ENCODE results near the gene STX1A.
"Not testable (repeated sequence)": the region's sequence is repeated elsewhere in the genome, so short reads cannot be mapped to it uniquely, and the experiment has no call there.

The STX1A gene

GRCh38 chr7:73732397-73732796, 12.9 kb upstream of the STX1A start:
- Histone ChIP-seq H3K27me3 (ENCODE audit: control insufficient read depth, insufficient read depth, low read length) (peaks cover 3% of the 10 kb centered on the region), H3K9me3 (replicated peaks; ENCODE audit: low read length) (no peaks in the 10 kb centered on the region), H3K36me3 (ENCODE audit: insufficient read depth, low read length) (peaks cover 17% of the 10 kb centered on the region), H3K4me2 (ENCODE audit: low read length) (no peak overlapping the region), H3K9ac (ENCODE audit: low read depth, low read length) (no peak overlapping the region), H3K4me3 (ENCODE audit: low read length) (no peak overlapping the region), H3K4me1 (ENCODE audit: control insufficient read depth, insufficient read depth, low read length) (peaks cover 9% of the 10 kb centered on the region)

- no peaks in the 10 kb centered on the region for H3K36me3 ChIP-seq (ENCODE audit: insufficient read depth, low read length)
- H3K27me3 ChIP-seq (ENCODE audit: control insufficient read depth, insufficient read depth, low read length) = peaks cover 7% of the 10 kb centered on the region
- H3K4me1 ChIP-seq (ENCODE audit: control insufficient read depth, insufficient read depth, low read length) = peaks cover 5% of the 10 kb centered on the region
- H3K4me3 ChIP-seq (ENCODE audit: low read length) = no peak overlapping the region
- H3K4me2 ChIP-seq (ENCODE audit: low read length) = no peak overlapping the region
- H3K9me3 ChIP-seq (replicated peaks; ENCODE audit: low read length) = no peaks in the 10 kb centered on the region
- H3K9ac ChIP-seq (ENCODE audit: low read depth, low read length) = no peak overlapping the region
These were observed 11.0 kb upstream of the STX1A start for GRCh38 chr7:73730485-73730884.

GRCh38 chr7:73728551-73728950, 9.1 kb upstream of the STX1A start:
- H3K27me3 ChIP-seq (ENCODE audit: control insufficient read depth, insufficient read depth, low read length) = peaks cover 7% of the 10 kb centered on the region

GRCh38 chr7:73727952-73728351, 8.5 kb upstream of the STX1A start:
- Histone ChIP-seq H3K27me3 (ENCODE audit: control insufficient read depth, insufficient read depth, low read length) (peaks cover 7% of the 10 kb centered on the region), H3K4me1 (ENCODE audit: control insufficient read depth, insufficient read depth, low read length) (no peaks in the 10 kb centered on the region), H3K4me2 (ENCODE audit: low read length) (no peak overlapping the region), H3K9me3 (replicated peaks; ENCODE audit: low read length) (no peaks in the 10 kb centered on the region), H3K4me3 (ENCODE audit: low read length) (no peak overlapping the region), H3K9ac (ENCODE audit: low read depth, low read length) (no peak overlapping the region), H3K36me3 (ENCODE audit: insufficient read depth, low read length) (no peaks in the 10 kb centered on the region)

More at GRCh38 chr7:73728551-73728950, 9.1 kb upstream of the STX1A start:
- no peaks in the 10 kb centered on the region for H3K4me1 ChIP-seq (ENCODE audit: control insufficient read depth, insufficient read depth, low read length)
- no peak overlapping the region for H3K9ac ChIP-seq (ENCODE audit: low read depth, low read length)
- no peak overlapping the region for H3K4me2 ChIP-seq (ENCODE audit: low read length)
- no peaks in the 10 kb centered on the region for H3K36me3 ChIP-seq (ENCODE audit: insufficient read depth, low read length)
- H3K9me3 ChIP-seq (replicated peaks; ENCODE audit: low read length) = no peaks in the 10 kb centered on the region
- H3K4me3 ChIP-seq (ENCODE audit: low read length) = no peak overlapping the region

- Histone ChIP-seq H3K9me3 (replicated peaks; ENCODE audit: low read length) (no peaks in the 10 kb centered on the region), H3K27me3 (ENCODE audit: control insufficient read depth, insufficient read depth, low read length) (peaks cover 7% of the 10 kb centered on the region), H3K4me2 (ENCODE audit: low read length) (no peak overlapping the region), H3K4me3 (ENCODE audit: low read length) (no peak overlapping the region), H3K4me1 (ENCODE audit: control insufficient read depth, insufficient read depth, low read length) (peaks cover 10% of the 10 kb centered on the region), H3K9ac (ENCODE audit: low read depth, low read length) (no peak overlapping the region), H3K36me3 (ENCODE audit: insufficient read depth, low read length) (no peaks in the 10 kb centered on the region)
These were observed 6.6 kb upstream of the STX1A start for GRCh38 chr7:73726083-73726466.

- Histone ChIP-seq H3K36me3 (ENCODE audit: insufficient read depth, low read length) (no peaks in the 10 kb centered on the region), H3K4me1 (ENCODE audit: control insufficient read depth, insufficient read depth, low read length) (peaks cover 15% of the 10 kb centered on the region), H3K9me3 (replicated peaks; ENCODE audit: low read length) (no peaks in the 10 kb centered on the region), H3K9ac (ENCODE audit: low read depth, low read length) (no peak overlapping the region), H3K27me3 (ENCODE audit: control insufficient read depth, insufficient read depth, low read length) (peaks cover 7% of the 10 kb centered on the region), H3K4me3 (ENCODE audit: low read length) (no peak overlapping the region), H3K4me2 (ENCODE audit: low read length) (no peak overlapping the region)
These were observed 4.3 kb upstream of the STX1A start for GRCh38 chr7:73723813-73724212.

- no peak overlapping the region for H3K4me2 ChIP-seq (ENCODE audit: low read length)
- H3K36me3 ChIP-seq (ENCODE audit: insufficient read depth, low read length) = no peaks in the 10 kb centered on the region
- no peak overlapping the region for H3K4me3 ChIP-seq (ENCODE audit: low read length)
- no peak overlapping the region for H3K9ac ChIP-seq (ENCODE audit: low read depth, low read length)
- H3K27me3 ChIP-seq (ENCODE audit: control insufficient read depth, insufficient read depth, low read length) = peaks cover 4% of the 10 kb centered on the region
- peaks cover 20% of the 10 kb centered on the region for H3K4me1 ChIP-seq (ENCODE audit: control insufficient read depth, insufficient read depth, low read length)
- no peaks in the 10 kb centered on the region for H3K9me3 ChIP-seq (replicated peaks; ENCODE audit: low read length)
These were observed 3.3 kb upstream of the STX1A start for GRCh38 chr7:73722785-73723184.

GRCh38 chr7:73722182-73722581, 2.7 kb upstream of the STX1A start:
- H3K4me1 ChIP-seq (ENCODE audit: control insufficient read depth, insufficient read depth, low read length) = peaks cover 26% of the 10 kb centered on the region
- H3K9me3 ChIP-seq (replicated peaks; ENCODE audit: low read length); H3K4me3 ChIP-seq (ENCODE audit: low read length); H3K4me2 ChIP-seq (ENCODE audit: low read length); H3K9ac ChIP-seq (ENCODE audit: low read depth, low read length); H3K27me3 ChIP-seq (ENCODE audit: control insufficient read depth, insufficient read depth, low read length); H3K36me3 ChIP-seq (ENCODE audit: insufficient read depth, low read length): not testable (repeated sequence)

- Histone ChIP-seq H3K4me3 (ENCODE audit: low read length) (no peak overlapping the region), H3K9ac (ENCODE audit: low read depth, low read length) (no peak overlapping the region), H3K27me3 (ENCODE audit: control insufficient read depth, insufficient read depth, low read length) (no peaks in the 10 kb centered on the region)
These were observed 1.9 kb upstream of the STX1A start for GRCh38 chr7:73721377-73721817.

GRCh38 chr7:73720443-73720842, 974 bp upstream of the STX1A start:
- H3K4me1 ChIP-seq (ENCODE audit: control insufficient read depth, insufficient read depth, low read length) = peaks cover 43% of the 10 kb centered on the region
- not testable (repeated sequence) for H3K27me3 ChIP-seq (ENCODE audit: control insufficient read depth, insufficient read depth, low read length); H3K9ac ChIP-seq (ENCODE audit: low read depth, low read length)

More at GRCh38 chr7:73721377-73721817, 1.9 kb upstream of the STX1A start:
- Histone ChIP-seq H3K4me1 (ENCODE audit: control insufficient read depth, insufficient read depth, low read length) (peaks cover 34% of the 10 kb centered on the region), H3K9me3 (replicated peaks; ENCODE audit: low read length) (no peaks in the 10 kb centered on the region), H3K36me3 (ENCODE audit: insufficient read depth, low read length) (peaks cover 4% of the 10 kb centered on the region), H3K4me2 (ENCODE audit: low read length) (no peak overlapping the region)

GRCh38 chr7:73719806-73720169, 319 bp upstream of the STX1A start:
- H3K9ac ChIP-seq (ENCODE audit: low read depth, low read length) = no peak overlapping the region
- H3K4me2 ChIP-seq (ENCODE audit: low read length) = peak overlapping the region; percentile 82
- H3K9me3 ChIP-seq (replicated peaks; ENCODE audit: low read length) = no peaks in the 10 kb centered on the region
- peaks cover 46% of the 10 kb centered on the region for H3K4me1 ChIP-seq (ENCODE audit: control insufficient read depth, insufficient read depth, low read length)
- no peaks in the 10 kb centered on the region for H3K27me3 ChIP-seq (ENCODE audit: control insufficient read depth, insufficient read depth, low read length)
- H3K4me3 ChIP-seq (ENCODE audit: low read length) = peak overlapping the region; percentile 59
- H3K36me3 ChIP-seq (ENCODE audit: insufficient read depth, low read length) = peaks cover 13% of the 10 kb centered on the region

More at GRCh38 chr7:73720443-73720842, 974 bp upstream of the STX1A start:
- H3K36me3 ChIP-seq (ENCODE audit: insufficient read depth, low read length) = peaks cover 10% of the 10 kb centered on the region
- H3K4me3 ChIP-seq (ENCODE audit: low read length); H3K4me2 ChIP-seq (ENCODE audit: low read length); H3K9me3 ChIP-seq (replicated peaks; ENCODE audit: low read length): not testable (repeated sequence)

- Histone ChIP-seq H3K4me2 (ENCODE audit: low read length) (peak overlapping the region; percentile 93), H3K4me3 (ENCODE audit: low read length) (peak overlapping the region; percentile 96), H3K27me3 (ENCODE audit: control insufficient read depth, insufficient read depth, low read length) (no peaks in the 10 kb centered on the region), H3K4me1 (ENCODE audit: control insufficient read depth, insufficient read depth, low read length) (peaks cover 46% of the 10 kb centered on the region), H3K9ac (ENCODE audit: low read depth, low read length) (peak overlapping the region; percentile 88), H3K9me3 (replicated peaks; ENCODE audit: low read length) (no peaks in the 10 kb centered on the region), H3K36me3 (ENCODE audit: insufficient read depth, low read length) (peaks cover 19% of the 10 kb centered on the region)
These were observed 1.0 kb downstream of the STX1A start for GRCh38 chr7:73718438-73718881.
